Measurements from ENCODE around the gene HAP1.
"Not testable (repeated sequence)": the region's sequence is repeated elsewhere in the genome, so short reads cannot be mapped to it uniquely, and the experiment has no call there.

Gene HAP1

GRCh38 chr17:41689497-41690299, 44.7 kb downstream of the HAP1 start:
- peak; percentile 48 for DNase-seq (ENCODE audit: low read depth)
- peak overlapping the region; percentile 81 for H3K4me3 ChIP-seq (ENCODE audit: low read length)
- peak; percentile 63 for TF ChIP-seq CTCF (IDR thresholded peaks at IDR 0.05; ENCODE audit: insufficient read depth, low read depth, low read length, missing control alignments)

GRCh38 chr17:41688641-41689496, 45.6 kb downstream of the HAP1 start, which contains the start of gene EIF1:
Gene EIF1, plus strand, starts transcription at chr17:41688885. Its CDS starts 154 bp downstream, at chr17:41689039.
- H3K4me3 ChIP-seq (ENCODE audit: low read length): peak within 1 kb of the TSS; percentile 81
- DNase-seq (ENCODE audit: low read depth): peak; percentile 100
- no peak for TF ChIP-seq CTCF (IDR thresholded peaks at IDR 0.05; ENCODE audit: insufficient read depth, low read depth, low read length, missing control alignments)

- peak; percentile 49 for TF ChIP-seq CTCF (IDR thresholded peaks at IDR 0.05; ENCODE audit: insufficient read depth, low read depth, low read length, missing control alignments)
- DNase-seq (ENCODE audit: low read depth): peak; percentile 66
- peak overlapping the region; percentile 69 for H3K4me3 ChIP-seq (ENCODE audit: low read length)
These were observed 46.4 kb downstream of the HAP1 start for GRCh38 chr17:41687828-41688640.

DNA sequence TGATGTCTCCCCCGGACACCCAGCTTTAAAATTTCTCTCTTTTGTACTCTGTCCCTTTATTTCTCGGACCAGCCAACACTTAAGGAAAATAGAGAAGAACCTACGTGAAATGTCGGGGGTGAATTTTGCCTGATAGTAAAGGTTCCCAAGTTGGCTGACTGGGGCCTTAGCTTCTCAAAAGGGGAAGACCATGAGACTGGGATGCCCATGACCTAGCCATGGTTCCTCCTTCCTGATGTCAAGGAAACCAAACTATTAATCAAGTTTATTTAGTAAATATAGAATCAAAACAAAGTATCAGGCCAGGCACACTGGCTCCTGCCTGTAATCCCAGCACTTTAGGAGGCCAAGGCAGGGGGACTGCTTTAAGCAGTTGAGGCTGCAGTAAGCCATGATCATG, 48.2 kb downstream of the HAP1 start:
- H3K4me3 ChIP-seq (ENCODE audit: low read length): no peak overlapping the region
- no peak for DNase-seq (ENCODE audit: low read depth)
- no peak for TF ChIP-seq CTCF (IDR thresholded peaks at IDR 0.05; ENCODE audit: insufficient read depth, low read depth, low read length, missing control alignments)

DNA sequence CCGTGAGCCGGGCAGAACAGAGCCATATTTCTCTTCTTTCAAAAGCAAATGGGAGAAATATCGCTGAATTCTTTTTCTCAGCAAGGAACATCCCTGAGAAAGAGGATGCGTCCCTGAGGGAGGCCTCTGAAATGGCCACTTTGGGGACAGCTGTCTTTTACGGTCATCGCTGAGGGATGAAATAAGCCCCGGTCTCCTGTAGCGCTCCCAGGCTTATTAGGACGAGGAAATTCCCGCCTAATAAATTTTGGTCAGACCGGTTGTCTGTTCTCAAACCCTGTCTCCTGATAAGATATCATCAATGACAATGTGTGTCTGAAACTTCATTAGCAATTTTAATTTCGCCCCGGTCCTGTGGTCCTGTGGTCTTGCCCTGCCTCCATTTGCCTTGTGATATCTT, 48.7 kb downstream of the HAP1 start:
- DNase-seq (ENCODE audit: low read depth); H3K4me3 ChIP-seq (ENCODE audit: low read length): not testable (repeated sequence)

- TF ChIP-seq CTCF (IDR thresholded peaks at IDR 0.05; ENCODE audit: insufficient read depth, low read depth, low read length, missing control alignments): no peak
- no peak for DNase-seq (ENCODE audit: low read depth)
- H3K4me3 ChIP-seq (ENCODE audit: low read length): no peak overlapping the region
These were observed 50.4 kb downstream of the HAP1 start for GRCh38 chr17:41684035-41684434.
